ENCODE data around the gene MICOS13.

MICOS13 gene

GRCh38 chr19:5667751-5668271 is 12.5 kb downstream of the MICOS13 start:
- DNase-seq (ENCODE audit: low spot score) = no peak

DNA sequence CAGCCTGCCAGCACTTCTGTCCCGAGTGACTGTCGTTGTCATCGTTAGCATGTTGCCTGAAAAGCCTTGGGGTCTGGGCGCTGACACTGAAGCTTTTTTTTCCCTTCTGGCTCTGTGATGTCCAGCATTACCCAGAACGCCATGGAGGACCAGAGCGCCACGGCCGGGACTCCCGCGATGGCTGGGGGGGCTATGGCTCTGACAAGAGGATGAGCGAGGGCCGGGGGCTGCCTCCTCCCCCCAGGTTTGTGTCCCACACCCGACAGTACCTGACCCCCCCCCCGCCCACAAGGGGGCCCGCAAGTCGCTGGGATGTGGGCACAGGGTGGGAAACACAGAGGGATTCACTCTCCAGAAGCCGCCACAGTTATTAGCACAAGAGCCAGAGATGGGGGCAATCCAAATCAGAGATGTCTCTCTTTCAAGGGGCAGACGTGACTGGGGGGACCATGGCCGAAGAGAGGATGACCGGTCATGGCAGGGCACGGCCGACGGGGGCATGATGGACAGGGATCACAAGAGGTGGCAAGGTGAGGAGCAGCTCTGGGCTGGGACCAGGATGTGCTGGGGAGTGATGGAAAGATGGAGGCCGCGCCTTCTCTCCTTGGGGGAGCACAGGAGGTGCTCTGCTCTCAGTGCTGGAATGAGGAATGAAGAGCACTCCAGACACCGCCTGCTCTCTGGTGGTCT is 13.2 kb downstream of the MICOS13 start:
- DNase-seq (ENCODE audit: low spot score) = no peak

DNA sequence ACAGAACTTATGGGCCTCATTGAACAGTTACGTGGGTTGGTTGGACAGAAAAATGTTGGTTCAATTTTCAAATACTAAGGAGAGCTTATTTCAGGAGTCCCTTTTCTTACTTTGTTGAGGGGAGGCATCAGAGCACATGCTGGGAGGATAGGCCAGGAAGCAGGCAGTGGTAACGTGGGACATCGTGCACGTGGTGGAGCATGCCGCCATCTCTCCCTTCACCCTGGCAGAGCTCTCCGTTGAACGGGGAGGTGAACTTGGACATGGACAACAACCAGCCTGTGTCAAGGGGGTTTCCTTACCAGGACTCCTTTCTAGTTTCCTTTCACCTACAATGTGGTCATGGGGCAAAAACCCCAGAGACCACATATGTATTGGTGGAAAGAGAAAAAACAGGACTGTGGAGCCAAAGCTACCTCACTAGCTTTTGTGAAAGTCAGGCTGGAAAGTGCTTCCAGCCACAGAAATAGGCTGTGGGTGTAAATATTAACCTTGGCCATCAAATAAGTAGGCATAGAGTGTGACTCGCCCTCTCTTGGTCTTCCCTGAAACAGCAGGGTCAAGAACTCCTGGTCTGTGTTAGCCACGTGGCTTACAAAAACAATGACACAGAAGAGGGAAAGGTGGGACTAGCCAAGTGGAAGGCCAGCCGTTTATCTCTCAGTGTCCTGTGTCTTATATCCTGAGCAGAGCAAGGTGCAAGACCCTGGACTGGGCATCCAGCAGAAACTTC is 14.4 kb downstream of the MICOS13 start:
- peak; percentile 87 for DNase-seq (ENCODE audit: low spot score)

DNA sequence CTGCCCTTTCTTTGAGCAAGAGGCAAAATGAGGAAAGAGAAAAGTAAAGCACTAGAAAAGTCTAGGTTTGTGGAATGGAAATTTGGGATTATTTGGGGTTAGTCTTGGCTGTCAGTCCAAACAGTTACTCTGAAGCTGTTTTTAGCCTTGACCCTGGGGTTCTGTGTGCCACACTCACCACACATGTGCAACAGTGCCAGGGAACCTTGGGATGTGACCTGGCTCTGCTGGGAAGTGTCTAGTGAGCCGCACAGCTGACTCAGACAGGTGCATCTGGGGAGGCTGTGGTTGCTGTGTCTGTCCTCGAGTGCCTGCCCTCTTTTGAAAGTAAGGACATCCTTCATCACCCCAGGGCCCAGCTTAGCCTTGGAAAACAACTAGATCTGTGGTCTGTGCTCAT is 15.8 kb downstream of the MICOS13 start:
- no peak for DNase-seq (ENCODE audit: low spot score)

GRCh38 chr19:5663904-5664303 is 16.4 kb downstream of the MICOS13 start:
- DNase-seq (ENCODE audit: low spot score) = no peak

- DNase-seq (ENCODE audit: low spot score) = no peak
These were observed 18.8 kb downstream of the MICOS13 start for GRCh38 chr19:5661483-5661882.

DNA sequence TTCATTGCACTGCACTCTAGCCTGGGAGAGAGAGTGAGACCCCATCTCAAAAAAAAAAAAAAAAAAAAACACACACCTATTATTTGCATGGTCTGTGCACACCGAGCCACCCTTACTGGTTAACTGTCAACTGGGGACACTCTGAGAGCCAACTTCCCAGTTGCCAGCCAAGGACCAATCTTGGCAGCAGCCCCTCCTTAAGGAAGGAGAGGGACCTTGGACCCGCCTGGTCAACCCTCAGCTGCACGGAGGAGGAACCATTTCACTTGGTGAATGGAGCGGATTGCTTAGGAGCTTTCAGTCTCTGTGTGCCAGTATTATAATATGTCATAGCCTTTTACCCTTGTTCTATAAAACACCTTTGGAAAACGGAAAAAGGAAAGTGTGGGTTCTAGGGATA is 24.9 kb downstream of the MICOS13 start:
- DNase-seq (ENCODE audit: low spot score) = no peak

GRCh38 chr19:5654931-5655330 is 25.4 kb downstream of the MICOS13 start:
- no peak for DNase-seq (ENCODE audit: low spot score)

GRCh38 chr19:5652261-5652660 is 28.1 kb downstream of the MICOS13 start:
- DNase-seq (ENCODE audit: low spot score) = no peak

DNA sequence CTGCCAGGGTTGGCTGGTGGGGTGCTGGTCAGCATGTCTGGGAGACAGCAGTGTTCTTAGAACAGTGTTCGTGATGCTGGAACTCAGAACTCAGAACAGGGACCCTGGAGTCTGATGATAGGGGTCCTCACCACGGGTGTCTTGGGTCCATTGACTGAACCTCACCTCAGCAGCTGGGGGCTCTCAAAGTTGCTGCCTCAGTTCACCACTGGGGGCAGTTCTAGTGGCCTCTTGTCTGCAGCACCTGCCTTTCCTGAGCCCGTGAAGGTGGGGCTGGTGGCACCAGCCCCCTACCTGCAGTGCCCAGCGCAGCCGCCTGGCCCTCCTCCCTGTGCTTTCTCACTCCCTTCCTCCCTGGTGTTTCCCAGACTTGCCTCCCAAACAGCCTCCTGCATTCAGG is 29.0 kb downstream of the MICOS13 start:
- DNase-seq (ENCODE audit: low spot score) = no peak

DNA sequence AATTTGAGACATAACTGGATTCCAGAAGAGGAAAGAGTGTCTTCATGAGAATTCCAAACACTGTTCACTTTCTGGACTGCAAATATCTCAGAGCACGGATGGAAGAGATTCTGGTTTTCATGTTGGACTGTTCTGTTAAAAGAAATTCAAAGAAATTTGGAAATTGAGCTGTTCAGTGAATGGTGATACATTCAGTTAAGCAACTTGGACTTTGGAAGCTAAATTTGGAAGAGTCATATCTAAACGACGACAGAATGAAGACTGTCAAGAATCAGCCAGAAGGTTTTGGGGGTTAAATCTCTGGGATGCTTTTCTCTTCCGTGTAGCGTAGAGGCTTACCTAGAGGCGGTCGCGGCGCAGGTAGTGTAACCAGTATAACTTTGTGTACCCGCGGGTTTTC is 31.9 kb downstream of the MICOS13 start:
- no peak for DNase-seq (ENCODE audit: low spot score)

- no peak for DNase-seq (ENCODE audit: low spot score)
These were observed 33.6 kb downstream of the MICOS13 start for GRCh38 chr19:5646703-5647102.

- no peak for DNase-seq (ENCODE audit: low spot score)
These were observed 34.9 kb downstream of the MICOS13 start for GRCh38 chr19:5645409-5645808.

- no peak for DNase-seq (ENCODE audit: low spot score)
These were observed 36.3 kb downstream of the MICOS13 start for GRCh38 chr19:5644037-5644436.

GRCh38 chr19:5643060-5643459 is 37.3 kb downstream of the MICOS13 start:
- no peak for DNase-seq (ENCODE audit: low spot score)

DNA sequence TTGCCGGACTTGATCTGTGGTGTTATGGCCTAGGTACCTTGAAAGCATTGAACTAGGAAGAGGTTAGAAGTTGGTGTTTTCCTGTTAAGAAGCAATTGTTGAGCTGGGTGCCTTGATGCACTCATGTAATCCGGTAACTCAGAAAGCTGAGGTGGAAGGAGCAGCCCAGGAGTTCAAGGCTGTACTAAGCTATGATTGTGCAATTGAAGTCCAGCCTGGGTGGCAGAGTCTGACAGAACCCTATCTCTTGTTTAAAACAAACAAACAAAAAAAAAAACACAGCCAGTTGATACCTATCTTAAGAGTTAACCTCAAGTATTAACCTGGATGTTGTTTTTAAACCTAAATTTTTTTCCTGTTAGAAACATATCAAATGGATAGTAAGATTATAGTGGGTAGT is 38.1 kb downstream of the MICOS13 start:
- no peak for DNase-seq (ENCODE audit: low spot score)

GRCh38 chr19:5641171-5641570 is 39.1 kb downstream of the MICOS13 start:
- no peak for DNase-seq (ENCODE audit: low spot score)

DNA sequence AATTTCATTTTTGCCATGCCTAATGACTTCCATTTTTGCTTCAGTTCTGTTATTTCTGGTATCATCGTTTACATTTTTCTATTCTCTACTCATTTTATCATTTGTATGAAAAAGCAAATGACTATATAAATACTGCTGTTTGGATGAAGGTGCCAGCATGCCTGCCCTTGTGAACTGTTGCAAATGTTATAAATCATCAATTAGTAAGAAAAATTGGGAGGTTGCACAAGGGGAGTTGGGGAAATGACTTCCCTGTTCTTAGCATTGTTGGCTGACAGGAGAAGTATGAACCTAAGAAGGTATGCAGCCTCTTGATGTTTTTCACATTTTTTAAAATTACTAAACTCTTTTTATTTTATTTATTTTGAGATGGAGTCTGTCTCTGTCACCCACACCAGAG is 42.3 kb downstream of the MICOS13 start:
- DNase-seq (ENCODE audit: low spot score) = no peak

GRCh38 chr19:5635427-5635826 is 44.9 kb downstream of the MICOS13 start:
- DNase-seq (ENCODE audit: low spot score) = no peak

GRCh38 chr19:5632657-5633056 is 47.7 kb downstream of the MICOS13 start:
- no peak for DNase-seq (ENCODE audit: low spot score)

GRCh38 chr19:5632241-5632612 is 48.1 kb downstream of the MICOS13 start:
- DNase-seq (ENCODE audit: low spot score) = no peak

- no peak for DNase-seq (ENCODE audit: low spot score)
These were observed 48.6 kb downstream of the MICOS13 start for GRCh38 chr19:5631567-5632240.

GRCh38 chr19:5628919-5629481 is 51.3 kb downstream of the MICOS13 start:
- no peak for DNase-seq (ENCODE audit: low spot score)
